Right lobe of liver (tissue), 6 donors: ENCODE data around the gene SH2D1B. TPM values are rescaled to one million over a fixed set of nuclear protein-coding genes. Genes with fewer than 3 reads are reported as not detected.
"Not testable (repeated sequence)": the region's sequence is repeated elsewhere in the genome, so short reads cannot be mapped to it uniquely, and the experiment has no call there.

ENCODE experiments used
- ATAC-seq, 4 donors: fragments of 200-7000 bp; cut with Tn5 transposase; one replicate each; pipeline ENCODE4 v1.9.1; 2020; ENCODE audit warnings: mild to moderate bottlenecking in 4 of 4, moderate library complexity in 4 of 4
- DNase-seq, 3 donors: peaks; one replicate each; pipeline ENCODE4 v3.0.0-alpha.2; 2020
- H3K27ac ChIP-seq, 3 donors: fragments of 200-600 bp; one replicate each; pipeline ENCODE4 v1.8.0; 2022
- H3K27me3 ChIP-seq, 2 donors: fragments of 200-600 bp; one replicate each; pipeline ENCODE4 v1.8.0; 2022
- H3K36me3 ChIP-seq, 4 donors: fragments of 200-600 bp; sonication (generic) in 1 of 4; one replicate each; pipeline versions ENCODE4 v1.5.1 to v1.8.0; 2017 to 2022; ENCODE audit warnings: control low read depth in 1 of 4
- H3K4me1 ChIP-seq, 4 donors: fragments of 200-600 bp; sonication (generic) in 1 of 4; one replicate each; pipeline versions ENCODE4 v1.5.1 to v1.8.0; 2017 to 2022; ENCODE audit warnings: control low read depth in 1 of 4
- H3K4me3 ChIP-seq, 3 donors: fragments of 200-600 bp; one replicate each; pipeline ENCODE4 v1.8.0; 2022
- H3K9me3 ChIP-seq, 4 donors: fragments of 200-600 bp; sonication (generic) in 1 of 4; one replicate each; pipeline versions ENCODE4 v1.5.1 to v1.8.0; 2017 to 2022; ENCODE audit warnings: control low read depth in 1 of 4
- CTCF ChIP-seq, 4 donors: fragments of 200-600 bp in 3 of 4; fragments of 450-650 bp in 1 of 4; IDR thresholded peaks; one replicate each; pipeline versions ENCODE4 v1.5.1 to v1.8.0; 2016 to 2022; ENCODE audit warnings: antibody characterized with exemption in 4 of 4, mild to moderate bottlenecking in 2 of 4
- POLR2A ChIP-seq: fragments of 450-650 bp; IDR thresholded peaks from one replicate; pipeline ENCODE4 v1.6.1; 2017; ENCODE audit warnings: antibody characterized with exemption, mild to moderate bottlenecking
- WGBS: methylation state at CpG from one replicate; pipeline ENCODE4 v1.1.6; 2018; ENCODE audit warnings: low coverage, low lambda C conversion rate; ENCODE audit not compliant: insufficient coverage; ENCODE audit errors: missing lambda C conversion rate; 5-methylcytosine and 5-hydroxymethylcytosine counted together
- intact Hi-C, 2 donors: fragments of 100-400 bp; cut with DNase I; formaldehyde crosslinking; loops; one replicate each; pipeline versions ENCODE4 v1.11.2 to v1.14.1; 2022
- total RNA-seq, 6 experiments: library from RNA; depleted of rRNA in 2 of 6; stranded (reverse); fragments of >200 nt in 2 of 6; fragmentation: NEBNext Ultra II Directional in 3 of 6; extraction: Animal tissue kit (Norgen Biotek cat#: 25700) in 3 of 6; gene quantifications; one replicate each; pipeline versions ENCODE4 v1.1.0 to v1.2.4, GENCODE V29; 2016 to 2023
- donor health status: DM: no; HTN: yes; CAD: no.
- donor health status: DM: no; HTN: no; CAD: no.
- donor health status: DM: no; HTN: no; CAD: no.
- donor health status: DM: no; HTN: yes; CAD: no.
- donor health status: DM: no; HTN: yes; CAD: no.

SH2D1B gene
- total RNA-seq, 6 experiments from 2014 or later = 0.17 to 0.60 (median 0.31) TPM; not detected in 3

GRCh38 chr1:162353078-162353477 lies 58.9 kb downstream of the SH2D1B start:
- H3K27ac ChIP-seq = no peak overlapping the region
- H3K36me3 ChIP-seq = peaks cover 0 to 10% (median 0%) of the 10 kb centered on the region in 4 donors
- WGBS = 75% methylated on average over 8 of the region's 9 CpGs
- no peak for ATAC-seq
- no peak for TF ChIP-seq CTCF (IDR thresholded peaks at IDR 0.05)
- no peak for TF ChIP-seq POLR2A
- intact Hi-C loops = no loop called here
- H3K27me3 ChIP-seq = no peaks in the 10 kb centered on the region
- H3K4me3 ChIP-seq = no peak overlapping the region
- no peaks in the 10 kb centered on the region for H3K9me3 ChIP-seq
- H3K4me1 ChIP-seq = no peaks in the 10 kb centered on the region
- DNase-seq = no peak

GRCh38 chr1:162351874-162352273 lies 60.1 kb downstream of the SH2D1B start:
- H3K27me3 ChIP-seq, H3K36me3 ChIP-seq, ATAC-seq, DNase-seq, H3K27ac ChIP-seq, H3K4me1 ChIP-seq, H3K9me3 ChIP-seq, intact Hi-C loops, H3K4me3 ChIP-seq: not testable (repeated sequence)
- WGBS = 76% methylated on average over 3 of the region's 4 CpGs

GRCh38 chr1:162351246-162351842 lies 60.6 kb downstream of the SH2D1B start:
- ATAC-seq = no peak
- no peak overlapping the region for H3K27ac ChIP-seq

DNA sequence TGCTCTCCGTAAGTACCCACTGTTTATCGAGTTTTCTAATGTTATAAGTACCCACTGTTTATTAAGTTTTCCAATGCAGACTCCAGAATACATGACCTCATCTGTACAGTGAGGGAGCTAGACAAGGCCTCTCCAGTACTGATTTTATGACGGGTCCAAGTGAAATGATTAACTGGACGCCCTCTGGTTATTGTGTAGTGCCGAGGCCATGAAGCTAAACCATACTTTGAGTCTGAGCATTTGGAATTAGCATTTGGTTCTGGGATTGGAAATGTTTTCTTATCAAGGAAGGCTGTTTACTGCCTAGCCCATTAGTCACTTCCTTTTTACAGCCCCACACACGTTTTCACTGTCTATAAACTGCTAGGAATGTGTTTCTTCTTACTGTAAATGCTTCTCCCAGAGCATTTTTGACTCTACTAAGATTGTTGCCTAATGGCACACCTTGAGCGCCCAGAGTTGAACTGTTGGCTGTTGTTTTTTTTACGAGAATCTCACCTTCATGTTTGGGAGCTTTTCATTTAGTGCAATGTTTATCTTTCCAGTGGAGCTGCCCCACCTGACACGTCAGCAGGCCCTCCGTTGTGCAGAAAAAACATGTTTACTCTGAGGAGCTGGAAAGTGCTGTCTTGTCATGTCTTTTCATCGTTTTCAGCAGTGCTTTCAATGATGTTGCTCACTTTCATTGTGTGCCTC lies 62.2 kb downstream of the SH2D1B start:
- intact Hi-C loops = no loop called here
- DNase-seq (no peak), ATAC-seq (peak in 3 of 4 donors; percentile 52 to 64 (median 58))
- H3K27me3 ChIP-seq = no peaks in the 10 kb centered on the region
- H3K36me3 ChIP-seq = peaks cover 0 to 6% (median 0%) of the 10 kb centered on the region in 4 donors
- no peaks in the 10 kb centered on the region for H3K4me1 ChIP-seq
- TF ChIP-seq POLR2A (no peak), CTCF (IDR thresholded peaks at IDR 0.05) (no peak)
- 54% methylated on average over 11 of the region's 11 CpGs for WGBS
- H3K9me3 ChIP-seq = no peaks in the 10 kb centered on the region
- no peak overlapping the region for H3K4me3 ChIP-seq
- peak overlapping the region in 1 of 3 donors; percentile 4 for H3K27ac ChIP-seq

More at GRCh38 chr1:162351246-162351842, 60.6 kb downstream of the SH2D1B start:
- H3K4me3 ChIP-seq = no peak overlapping the region
- H3K4me1 ChIP-seq = no peaks in the 10 kb centered on the region
- TF ChIP-seq POLR2A = no peak
- TF ChIP-seq CTCF (IDR thresholded peaks at IDR 0.05) = no peak
- no peaks in the 10 kb centered on the region for H3K27me3 ChIP-seq
- peaks cover 0 to 10% (median 3%) of the 10 kb centered on the region in 4 donors for H3K36me3 ChIP-seq
- no peak for DNase-seq
- 79% methylated on average over 6 of the region's 6 CpGs for WGBS
- no peaks in the 10 kb centered on the region for H3K9me3 ChIP-seq
- intact Hi-C loops = no loop called here

GRCh38 chr1:162347281-162347680 lies 64.7 kb downstream of the SH2D1B start:
- no peak for ATAC-seq
- no peaks in the 10 kb centered on the region for H3K4me1 ChIP-seq
- no peak overlapping the region for H3K4me3 ChIP-seq
- DNase-seq = no peak
- H3K27me3 ChIP-seq = no peaks in the 10 kb centered on the region
- H3K27ac ChIP-seq = no peak overlapping the region
- TF ChIP-seq POLR2A (no peak), CTCF (IDR thresholded peaks at IDR 0.05) (no peak)
- WGBS = 50% methylated on average over 2 of the region's 3 CpGs
- peaks cover 0 to 12% (median 3%) of the 10 kb centered on the region in 4 donors for H3K36me3 ChIP-seq
- intact Hi-C loops = no loop called here
- H3K9me3 ChIP-seq = no peaks in the 10 kb centered on the region
